Subcutaneous adipose tissue (tissue), 4 donors: ENCODE results near the gene LDB2. TPM values are rescaled to one million over a fixed set of nuclear protein-coding genes. Genes with fewer than 3 reads are reported as not detected.

Source experiments
- total RNA-seq, 4 donors: library from RNA; depleted of rRNA; stranded (reverse); fragments of >200 nt; gene quantifications; one replicate each; pipeline ENCODE4 v1.1.0, GENCODE V29; 2016
- TF ChIP-seq, protein P1 (sequence below): fragments of 450-650 bp; IDR thresholded peaks from one replicate; pipeline ENCODE4 v1.5.1; 2016; ENCODE audit warnings: low read depth, mild to moderate bottlenecking, control low read depth, antibody characterized with exemption, moderate library complexity

Gene LDB2
- total RNA-seq, 4 donors from 2014 or later: 19.0 to 122 (median 42.6) TPM

DNA sequence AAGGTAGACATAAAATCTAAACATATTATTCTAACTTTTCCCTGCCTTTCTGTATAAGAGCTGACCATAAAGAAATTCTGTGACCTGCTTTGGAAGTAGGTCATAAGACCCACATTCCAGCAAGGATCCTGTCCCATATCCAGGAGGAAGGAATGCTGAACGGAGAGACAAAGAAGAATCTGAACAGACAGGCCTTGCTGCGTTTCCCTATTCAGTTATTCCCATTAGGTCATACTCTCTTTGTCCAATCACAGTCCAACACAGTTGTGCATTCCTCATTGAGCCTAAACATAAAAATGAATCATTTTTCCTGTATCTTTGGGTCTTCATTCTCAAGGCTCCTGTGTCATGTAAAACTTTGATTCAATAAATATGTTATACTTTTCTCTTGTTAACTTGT, 384.6 kb downstream of the LDB2 start:
- TF ChIP-seq, protein P1, sequence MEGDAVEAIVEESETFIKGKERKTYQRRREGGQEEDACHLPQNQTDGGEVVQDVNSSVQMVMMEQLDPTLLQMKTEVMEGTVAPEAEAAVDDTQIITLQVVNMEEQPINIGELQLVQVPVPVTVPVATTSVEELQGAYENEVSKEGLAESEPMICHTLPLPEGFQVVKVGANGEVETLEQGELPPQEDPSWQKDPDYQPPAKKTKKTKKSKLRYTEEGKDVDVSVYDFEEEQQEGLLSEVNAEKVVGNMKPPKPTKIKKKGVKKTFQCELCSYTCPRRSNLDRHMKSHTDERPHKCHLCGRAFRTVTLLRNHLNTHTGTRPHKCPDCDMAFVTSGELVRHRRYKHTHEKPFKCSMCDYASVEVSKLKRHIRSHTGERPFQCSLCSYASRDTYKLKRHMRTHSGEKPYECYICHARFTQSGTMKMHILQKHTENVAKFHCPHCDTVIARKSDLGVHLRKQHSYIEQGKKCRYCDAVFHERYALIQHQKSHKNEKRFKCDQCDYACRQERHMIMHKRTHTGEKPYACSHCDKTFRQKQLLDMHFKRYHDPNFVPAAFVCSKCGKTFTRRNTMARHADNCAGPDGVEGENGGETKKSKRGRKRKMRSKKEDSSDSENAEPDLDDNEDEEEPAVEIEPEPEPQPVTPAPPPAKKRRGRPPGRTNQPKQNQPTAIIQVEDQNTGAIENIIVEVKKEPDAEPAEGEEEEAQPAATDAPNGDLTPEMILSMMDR: no peak

DNA sequence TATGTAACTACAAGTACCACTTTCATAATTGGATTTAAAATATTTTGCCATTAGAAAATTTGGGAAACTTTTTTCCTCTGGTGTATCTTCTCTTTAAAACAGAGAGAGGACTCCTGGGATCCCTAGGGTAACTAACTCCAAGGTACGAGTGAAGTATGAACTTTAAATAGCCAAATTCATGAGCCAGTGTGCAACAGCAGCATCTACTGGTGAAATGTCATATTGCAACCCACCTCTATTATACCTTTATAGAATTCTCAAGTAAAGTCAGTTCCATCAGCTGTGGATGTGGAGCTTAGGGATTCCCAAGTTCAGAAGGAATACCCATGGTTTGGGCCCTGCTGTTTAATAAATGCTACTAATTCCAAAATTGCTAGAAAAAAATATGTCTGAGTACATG, 389.5 kb downstream of the LDB2 start:
- TF ChIP-seq, protein P1: no peak

DNA sequence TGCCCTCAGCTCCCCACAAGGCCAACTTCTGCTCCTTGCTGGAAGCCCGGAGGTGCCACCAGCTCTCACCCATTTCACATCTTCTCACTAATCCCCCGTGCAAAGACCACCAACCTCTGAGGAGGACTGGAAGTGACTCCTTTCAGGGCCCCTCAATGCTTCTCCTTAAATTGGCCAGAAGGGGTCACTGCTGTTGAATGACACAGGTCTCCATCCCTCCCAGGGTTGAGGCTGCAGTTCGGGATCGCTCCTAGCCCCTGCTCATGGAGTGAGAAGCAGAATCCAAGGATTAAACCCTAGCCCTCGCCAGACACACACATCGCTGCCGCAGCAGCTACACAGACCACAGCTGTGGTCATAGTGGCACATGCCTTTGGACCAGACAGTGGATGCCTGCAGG, 392.7 kb downstream of the LDB2 start:
- TF ChIP-seq, protein P1: no peak

DNA sequence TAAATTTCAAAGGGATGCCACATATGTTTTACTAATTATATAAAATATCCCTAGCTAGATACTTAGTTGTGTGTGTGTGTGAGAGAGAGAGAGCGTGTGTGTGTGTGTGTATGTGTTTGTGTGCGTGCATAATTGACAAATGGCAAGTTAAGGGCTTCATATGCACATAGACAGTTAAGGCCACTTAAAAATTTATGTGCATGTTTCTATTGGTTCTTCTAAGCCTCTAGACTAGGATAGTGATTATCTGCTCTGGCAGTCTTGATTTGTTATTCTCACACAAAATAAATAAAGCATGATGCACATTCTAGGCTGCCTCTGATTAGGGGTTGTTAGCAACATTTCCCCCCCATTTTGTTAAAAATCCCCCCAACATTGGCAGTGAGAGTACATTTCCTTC, 393.2 kb downstream of the LDB2 start:
- TF ChIP-seq, protein P1: no peak

DNA sequence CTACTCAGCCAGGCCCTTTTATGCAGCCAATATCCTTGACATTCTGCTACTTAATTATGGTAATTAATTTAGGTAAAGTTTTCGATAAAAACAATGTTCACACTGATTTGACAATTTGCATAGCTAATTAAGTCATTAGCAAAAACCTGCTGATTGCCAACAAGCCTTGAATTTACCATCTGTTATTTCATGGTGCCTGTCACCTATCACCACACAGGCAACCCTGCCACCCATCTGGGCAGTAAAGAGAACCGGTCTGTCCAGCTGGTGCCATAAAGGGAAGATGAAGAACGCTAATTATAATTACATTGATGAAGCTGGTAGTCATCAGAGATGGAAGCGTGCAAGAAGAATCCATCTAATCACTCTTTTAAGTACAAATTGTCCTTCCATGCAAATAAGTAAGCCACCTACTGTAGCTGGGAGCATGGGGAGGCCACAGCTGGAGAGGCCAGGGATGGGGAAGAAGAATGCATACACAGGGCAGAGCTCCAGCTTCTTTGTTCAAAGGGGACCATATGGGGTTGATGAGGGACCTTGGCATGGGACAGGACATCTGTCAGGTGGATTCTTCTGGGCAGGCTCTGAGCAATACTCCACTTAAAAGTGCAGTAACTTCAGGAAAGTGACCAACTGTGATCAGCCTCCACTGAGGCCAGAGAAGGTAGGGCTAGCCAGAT, 394.9 kb downstream of the LDB2 start:
- TF ChIP-seq, protein P1: no peak

DNA sequence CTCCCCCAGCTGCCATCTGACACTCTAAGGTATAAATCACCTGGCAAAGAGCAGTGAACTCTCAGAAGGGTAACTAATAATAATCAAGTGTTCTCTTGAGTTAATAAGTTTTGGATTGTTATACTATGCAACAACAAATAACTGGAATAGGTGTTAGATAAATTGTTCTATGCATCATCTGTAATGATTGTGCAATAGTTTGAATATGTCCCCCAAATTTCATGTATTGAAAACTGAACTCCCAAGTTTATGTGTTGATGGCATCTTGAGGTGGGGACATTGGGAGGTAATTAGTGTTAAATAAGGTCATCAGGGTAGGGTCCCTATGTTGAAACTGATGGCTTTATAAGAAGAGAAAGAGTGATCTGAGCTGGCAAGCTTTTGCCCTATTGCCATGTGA, 399.5 kb downstream of the LDB2 start:
- TF ChIP-seq, protein P1: no peak

DNA sequence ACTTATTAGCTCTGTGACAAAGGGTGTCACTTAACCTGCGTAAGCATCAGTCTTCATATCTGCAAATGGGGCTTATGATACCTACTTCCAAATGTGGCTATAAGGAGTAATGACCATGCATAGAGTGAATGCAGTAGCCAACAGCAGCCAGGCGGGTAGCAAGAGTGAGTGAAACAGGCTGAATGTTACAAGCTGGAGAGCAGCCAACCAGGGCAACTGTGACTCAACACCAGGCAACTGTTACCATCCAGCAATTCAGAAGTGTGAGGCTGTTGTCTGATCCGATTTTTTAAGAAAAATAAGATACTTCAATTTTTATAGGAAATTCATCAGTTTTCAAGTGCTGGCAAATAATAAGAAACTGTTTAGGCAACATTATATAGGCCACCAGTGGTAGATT, 401.9 kb downstream of the LDB2 start:
- TF ChIP-seq, protein P1: no peak
